Activated CD8-positive, alpha-beta memory T cell treated with anti-CD3 and anti-CD28 coated beads, Interleukin-2, amount 50 U/mL, for 48 hours (primary cell): ENCODE measurements around the gene ZPLD1.

Source experiments
- DNase-seq: peaks from one replicate; pipeline ENCODE4 v3.0.0-alpha.2; 2020

Gene ZPLD1

DNA sequence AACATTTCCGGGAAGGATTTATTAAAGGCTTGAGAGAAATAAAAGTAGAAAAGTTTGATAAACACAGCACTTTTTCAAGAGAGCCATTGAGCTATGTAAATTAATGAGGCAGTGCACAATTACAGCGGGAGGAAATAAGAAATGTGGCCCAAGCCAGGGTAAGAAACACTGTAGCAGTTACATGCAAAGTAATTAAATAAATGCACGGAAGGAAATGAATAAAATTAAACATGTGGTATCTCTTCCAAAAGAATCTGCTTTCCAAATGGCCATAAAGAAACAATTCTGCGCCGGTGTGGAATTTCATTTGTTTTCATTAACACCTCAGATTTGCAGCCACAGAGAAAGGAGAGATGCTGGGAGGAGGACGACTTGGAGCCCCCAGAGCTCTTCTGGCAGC lies 35.3 kb downstream of the ZPLD1 start:
- no peak for DNase-seq

DNA sequence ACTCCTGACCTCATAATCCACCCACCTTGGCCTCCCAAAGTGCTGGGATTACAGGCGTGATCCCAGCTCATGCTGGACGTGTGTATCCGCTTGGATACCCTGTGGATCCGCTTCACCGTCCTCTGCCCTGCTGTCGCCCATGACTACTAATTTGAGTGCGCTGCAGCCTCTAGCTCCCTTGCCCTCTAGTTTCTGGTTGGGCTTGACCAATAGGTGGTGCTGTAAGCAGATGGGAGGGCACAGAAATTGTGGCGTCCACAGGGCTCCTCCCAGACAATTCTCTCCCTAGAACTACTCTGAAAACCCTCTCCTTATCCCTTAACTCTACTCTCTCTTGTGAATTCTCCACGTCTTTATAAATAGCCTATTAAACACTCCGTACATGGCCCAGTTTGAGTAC lies 36.2 kb downstream of the ZPLD1 start:
- no peak for DNase-seq

DNA sequence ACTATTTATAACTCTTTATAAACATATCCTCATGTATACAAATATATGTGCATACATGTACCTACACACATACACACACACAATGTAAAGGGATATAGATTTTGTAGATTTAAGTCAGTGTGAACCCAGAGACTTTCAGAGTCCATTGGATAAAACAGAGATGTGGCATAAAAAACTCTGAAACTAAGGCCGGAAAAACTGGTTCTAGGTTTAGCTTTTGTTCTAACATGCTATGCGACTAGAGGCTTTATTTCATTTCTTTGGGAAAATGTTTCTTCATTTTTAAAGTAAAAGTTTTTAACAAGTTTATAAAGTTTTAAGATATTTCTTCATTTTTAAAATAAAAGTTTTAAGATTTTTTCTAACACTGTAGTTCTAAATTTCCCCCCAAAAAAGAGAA lies 36.7 kb downstream of the ZPLD1 start:
- DNase-seq: no peak

DNA sequence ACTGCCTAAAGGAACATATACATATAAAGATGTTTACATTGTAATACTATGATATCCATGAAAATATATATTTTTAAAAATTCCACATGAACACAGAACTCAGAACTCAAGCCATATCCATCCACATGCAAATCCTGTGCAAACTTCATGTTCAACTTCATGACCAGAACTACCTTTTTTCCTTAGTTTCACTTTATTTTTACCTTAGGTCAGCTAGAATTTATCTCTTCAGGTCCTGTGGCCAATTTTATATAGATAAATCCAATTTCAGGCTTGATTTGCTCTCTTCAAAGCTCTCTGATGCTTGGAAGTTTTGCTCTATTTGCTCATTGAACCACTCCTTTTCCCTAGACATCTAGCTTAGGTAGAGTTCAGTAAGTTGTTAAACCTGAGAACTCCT lies 38.8 kb downstream of the ZPLD1 start:
- DNase-seq: no peak

DNA sequence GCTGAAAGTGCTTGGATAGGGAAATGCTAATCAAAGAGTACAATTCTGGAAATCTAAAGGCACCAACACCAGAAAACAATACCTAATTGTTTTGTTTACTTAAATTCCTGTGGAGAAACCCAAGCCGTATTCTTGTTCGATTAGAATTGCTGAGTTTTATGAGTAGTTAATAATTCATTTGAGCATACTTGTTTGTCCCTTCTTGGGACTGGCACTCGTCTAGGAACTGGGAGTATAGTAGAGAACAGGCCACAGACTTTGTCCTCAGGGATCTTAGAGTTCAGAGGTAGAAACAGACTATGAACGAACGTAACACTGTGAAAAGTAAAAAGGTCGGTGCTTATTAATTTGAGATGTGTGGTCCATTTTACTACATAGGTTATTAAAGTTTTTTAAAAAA lies 39.4 kb downstream of the ZPLD1 start:
- no peak for DNase-seq

DNA sequence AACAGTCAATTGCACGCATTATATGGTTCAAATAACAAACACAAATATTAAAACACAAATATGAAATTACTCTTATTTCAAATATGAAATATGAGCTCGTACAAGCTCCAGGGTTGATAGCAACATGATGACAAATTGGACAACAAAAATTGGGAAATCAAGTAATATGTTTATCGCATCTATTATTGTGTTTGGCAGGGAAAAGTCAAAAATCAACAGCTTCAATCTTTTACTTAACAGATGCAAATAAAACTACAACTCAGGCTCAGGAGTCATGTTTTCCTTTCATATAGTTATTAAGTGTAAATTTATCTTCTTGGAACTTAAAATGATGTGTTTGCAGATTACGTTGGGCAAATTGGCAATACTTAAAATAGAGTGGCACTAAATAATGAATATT lies 41.4 kb downstream of the ZPLD1 start:
- no peak for DNase-seq

DNA sequence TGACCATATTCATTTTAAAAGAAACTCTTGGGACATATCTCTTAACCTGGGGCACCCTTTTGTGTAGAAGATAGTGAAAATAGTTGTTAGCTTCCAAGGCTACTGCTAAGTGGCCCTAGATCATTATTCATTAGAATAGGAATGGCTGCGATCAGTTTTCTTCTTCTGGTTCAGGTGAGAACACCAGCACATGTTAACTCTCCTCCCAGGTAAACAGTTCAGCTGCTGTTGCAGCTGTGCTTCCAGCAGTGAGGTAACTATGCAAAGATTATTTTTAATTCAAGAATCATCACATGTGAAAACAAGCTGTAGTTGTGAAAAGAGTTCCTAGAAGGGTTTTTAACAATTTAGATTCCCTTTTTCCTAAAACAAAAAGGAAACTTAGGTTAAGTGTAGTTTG lies 43.3 kb downstream of the ZPLD1 start:
- no peak for DNase-seq

DNA sequence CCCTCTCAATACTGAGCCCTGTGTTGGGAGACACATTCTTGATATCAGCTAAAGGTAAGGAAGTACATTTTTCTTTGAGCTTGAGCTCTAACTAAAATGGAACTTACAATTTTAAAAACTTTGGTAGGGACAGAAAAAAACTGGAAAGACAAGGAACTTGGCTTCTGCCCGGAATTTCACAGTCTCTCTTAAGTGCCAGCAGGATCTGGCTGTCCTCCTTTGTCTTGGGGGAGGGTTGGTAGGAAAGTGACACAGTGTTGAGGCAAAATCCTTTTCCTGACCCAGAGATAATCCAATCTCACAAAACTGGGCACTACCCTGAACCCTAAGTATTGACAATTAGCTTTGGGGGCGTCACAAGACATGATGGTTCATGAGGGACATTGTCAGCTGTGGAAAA lies 45.3 kb downstream of the ZPLD1 start:
- DNase-seq: no peak

DNA sequence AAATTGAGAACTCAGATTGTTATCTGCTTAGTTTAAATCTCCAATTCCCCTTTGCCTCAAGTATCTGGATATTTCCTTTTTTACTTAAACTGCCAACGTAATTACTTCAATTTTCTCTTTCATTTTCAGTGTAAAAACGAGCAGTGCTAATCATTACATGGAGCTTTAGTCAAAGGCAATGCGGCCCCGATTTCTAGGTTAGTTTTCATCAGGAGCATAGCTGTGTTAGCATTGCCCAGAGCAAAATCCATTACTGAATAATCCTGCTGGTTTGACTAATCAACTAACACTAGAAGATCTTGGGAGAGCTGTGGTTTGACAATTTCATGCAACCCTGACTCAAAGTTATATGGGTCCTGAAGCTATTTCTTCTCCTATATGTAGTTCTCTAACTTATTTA lies 46.2 kb downstream of the ZPLD1 start:
- DNase-seq: no peak

DNA sequence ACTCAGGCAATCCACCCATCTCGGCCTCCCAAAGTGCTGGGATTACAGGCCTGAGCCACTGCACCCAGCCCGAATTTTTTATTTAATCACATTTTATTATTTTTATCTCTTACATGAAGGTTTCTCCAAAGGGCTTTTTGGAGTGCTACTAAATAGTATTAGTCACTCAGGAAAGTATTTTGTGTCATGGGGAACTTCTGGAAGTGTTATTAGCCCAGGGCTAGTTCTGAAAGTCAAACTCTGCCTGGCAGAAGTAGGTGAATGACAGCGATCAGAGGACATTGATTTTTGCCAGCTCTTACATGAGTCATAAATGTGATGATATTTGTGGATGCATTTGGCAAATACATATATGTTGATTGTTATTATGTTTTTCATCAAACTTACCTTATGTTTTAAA lies 48.7 kb downstream of the ZPLD1 start:
- no peak for DNase-seq

DNA sequence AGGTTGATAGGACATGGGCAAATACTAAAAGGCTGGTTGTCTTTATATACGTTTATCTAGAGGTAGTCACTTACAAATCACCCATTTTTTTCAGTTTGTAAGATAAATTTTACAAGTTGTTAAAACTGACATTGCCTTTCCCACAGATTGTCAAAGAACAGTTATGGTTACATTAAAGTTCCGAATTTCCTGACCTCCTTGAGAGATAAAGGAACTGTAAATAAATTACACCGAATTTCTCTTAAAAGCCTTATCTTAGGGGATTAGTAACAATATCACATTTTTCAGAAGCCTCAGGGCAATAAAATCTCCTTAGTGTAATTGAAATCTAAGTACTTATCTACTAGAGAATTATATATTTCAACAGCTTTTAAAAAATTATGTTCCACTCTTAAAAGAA lies 49.5 kb downstream of the ZPLD1 start:
- no peak for DNase-seq

DNA sequence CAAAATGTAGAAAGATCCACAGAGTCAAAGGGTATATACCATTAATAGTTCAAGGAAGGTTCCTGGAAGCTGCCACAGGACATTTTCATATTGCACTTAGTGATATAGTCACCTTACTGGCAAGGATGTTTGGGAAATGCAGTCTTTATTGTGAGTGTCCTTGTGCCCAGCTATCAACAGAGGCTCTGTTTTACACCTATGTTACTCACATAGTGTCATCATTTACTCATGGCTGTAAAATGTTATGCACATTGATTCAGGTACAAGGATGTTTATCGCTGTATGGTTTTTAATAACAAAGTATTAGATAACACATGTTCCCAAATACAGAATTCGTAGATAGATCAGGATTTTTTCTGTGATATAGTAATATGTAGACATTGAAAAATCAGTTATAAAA lies 50.9 kb downstream of the ZPLD1 start:
- DNase-seq: no peak

DNA sequence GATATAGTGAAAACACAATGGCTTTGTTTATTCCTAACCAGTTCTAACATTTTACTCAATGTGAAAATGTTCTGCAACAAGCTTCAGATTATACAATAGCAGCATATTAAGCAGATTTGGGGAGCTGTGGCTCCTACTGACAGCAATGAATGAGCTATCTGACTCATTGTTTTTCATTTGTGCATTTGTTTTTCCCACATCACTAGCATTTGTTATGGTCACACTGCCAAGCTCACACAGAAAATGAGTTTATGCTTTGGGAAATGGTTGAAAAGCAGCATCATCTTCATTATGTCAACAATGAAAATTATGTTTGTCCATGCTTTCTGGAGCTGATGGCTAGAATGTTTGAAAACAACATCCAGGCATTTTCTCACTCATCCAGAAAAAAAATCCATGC lies 53.5 kb downstream of the ZPLD1 start:
- DNase-seq: no peak

DNA sequence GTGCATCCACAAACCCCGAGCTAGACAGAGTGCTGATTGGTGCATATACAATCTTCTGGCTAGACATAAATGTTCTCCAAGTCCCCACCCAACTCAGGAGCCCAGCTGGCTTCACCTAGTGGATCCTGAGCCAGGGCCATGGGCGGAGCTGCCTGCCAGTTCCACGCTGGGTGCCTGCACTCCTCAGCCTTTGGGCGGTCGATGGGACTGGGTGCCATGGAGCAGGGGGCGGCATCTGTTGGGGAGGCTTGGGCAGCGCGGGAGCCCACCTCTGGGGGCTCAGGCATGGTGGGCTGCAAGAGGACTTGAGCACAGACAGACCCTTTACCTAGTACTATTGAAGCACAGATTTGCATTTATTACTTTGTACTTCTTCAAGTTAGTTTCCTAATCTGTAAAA lies 57.5 kb downstream of the ZPLD1 start:
- no peak for DNase-seq

DNA sequence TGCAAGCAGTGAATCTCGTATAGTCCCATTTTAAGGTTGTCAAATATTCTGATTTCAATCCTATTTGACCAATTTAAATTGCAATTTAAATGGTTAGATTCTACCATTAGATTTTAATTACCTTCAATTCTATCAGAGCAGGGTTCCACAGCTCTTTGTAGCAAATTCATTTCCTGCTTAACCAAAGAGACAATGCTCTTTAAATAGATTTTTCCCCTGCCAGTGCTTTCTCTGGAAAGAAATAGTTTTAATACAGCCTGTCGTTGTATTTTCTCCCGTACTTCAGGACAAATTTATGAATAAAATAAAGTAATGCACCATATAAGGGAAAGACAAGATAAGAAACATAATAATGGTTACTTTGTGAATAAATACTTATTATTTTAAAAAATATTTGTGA lies 62.8 kb downstream of the ZPLD1 start:
- DNase-seq: no peak

DNA sequence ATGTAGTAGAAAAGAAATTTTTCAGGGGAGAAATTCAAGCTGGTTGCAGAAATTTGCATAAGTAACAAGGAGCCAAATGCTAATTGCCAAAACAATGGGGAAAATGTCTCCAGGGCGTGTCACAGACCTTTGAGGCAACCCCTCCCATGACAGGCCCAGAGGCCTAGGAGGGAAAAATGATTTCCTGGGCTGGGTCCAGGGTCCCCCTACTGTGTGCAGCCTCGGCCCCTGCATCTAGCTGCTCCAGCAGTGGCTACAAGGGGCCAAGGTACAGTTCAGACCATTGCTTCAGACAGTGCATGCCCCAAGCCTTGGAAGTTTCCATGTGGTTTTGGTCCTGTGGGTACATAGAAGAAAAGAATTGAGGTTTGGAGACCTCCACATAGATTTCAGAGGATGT lies 70.7 kb downstream of the ZPLD1 start:
- DNase-seq: no peak

DNA sequence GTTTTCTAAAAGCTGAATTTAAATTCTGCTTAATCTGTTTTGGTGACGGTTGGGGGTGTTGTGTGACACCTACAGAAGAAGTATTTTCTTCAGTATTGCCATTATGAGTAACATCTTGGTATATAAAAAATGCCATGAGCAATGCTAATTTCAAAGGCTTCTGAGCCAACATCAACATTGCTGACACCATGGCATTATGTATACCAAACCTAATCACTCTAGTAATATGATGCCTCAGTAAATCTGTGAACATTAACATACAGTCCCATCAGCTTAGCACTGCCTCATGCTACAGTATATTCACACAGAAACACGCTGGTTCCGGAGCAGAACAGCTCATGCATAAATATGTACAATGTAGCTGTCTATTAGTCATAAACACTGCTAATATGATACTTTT lies 75.8 kb downstream of the ZPLD1 start:
- DNase-seq: no peak

DNA sequence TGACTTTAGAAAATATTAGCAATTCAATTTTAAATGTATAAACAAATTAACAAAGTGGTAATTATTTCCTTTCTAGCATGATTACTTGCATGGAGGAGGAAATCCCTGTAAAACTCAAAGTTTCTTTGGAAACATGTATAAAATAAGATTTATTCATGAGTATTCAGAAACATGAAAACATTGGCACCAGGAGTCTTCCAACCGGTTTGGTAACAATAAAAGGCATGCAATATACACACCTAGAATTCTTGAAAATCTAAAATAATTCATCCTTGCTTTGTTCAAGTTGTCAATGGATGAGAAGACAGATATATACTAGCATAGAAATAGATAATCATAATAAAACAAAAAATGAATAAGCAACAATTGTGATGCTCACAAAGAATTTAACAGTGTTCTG lies 76.4 kb downstream of the ZPLD1 start:
- DNase-seq: no peak

DNA sequence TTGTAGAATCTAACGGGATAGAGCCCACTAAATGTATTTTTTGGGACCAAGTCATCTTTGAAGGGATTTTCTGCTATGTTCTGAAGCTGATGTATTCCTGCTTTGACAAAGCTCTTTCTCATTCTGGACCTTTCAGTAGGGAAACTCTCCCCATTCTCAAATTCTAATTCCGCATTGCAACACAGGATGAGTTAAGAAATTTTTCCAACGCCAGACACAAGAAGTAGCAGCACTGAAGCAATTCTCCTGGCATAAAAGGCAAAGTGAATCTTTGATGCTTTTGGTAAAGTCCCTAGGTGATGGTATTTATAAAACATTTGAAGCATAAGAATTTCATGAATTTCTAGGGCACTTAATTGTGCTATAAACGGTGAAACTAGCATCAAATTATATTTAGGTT lies 76.8 kb downstream of the ZPLD1 start:
- no peak for DNase-seq

DNA sequence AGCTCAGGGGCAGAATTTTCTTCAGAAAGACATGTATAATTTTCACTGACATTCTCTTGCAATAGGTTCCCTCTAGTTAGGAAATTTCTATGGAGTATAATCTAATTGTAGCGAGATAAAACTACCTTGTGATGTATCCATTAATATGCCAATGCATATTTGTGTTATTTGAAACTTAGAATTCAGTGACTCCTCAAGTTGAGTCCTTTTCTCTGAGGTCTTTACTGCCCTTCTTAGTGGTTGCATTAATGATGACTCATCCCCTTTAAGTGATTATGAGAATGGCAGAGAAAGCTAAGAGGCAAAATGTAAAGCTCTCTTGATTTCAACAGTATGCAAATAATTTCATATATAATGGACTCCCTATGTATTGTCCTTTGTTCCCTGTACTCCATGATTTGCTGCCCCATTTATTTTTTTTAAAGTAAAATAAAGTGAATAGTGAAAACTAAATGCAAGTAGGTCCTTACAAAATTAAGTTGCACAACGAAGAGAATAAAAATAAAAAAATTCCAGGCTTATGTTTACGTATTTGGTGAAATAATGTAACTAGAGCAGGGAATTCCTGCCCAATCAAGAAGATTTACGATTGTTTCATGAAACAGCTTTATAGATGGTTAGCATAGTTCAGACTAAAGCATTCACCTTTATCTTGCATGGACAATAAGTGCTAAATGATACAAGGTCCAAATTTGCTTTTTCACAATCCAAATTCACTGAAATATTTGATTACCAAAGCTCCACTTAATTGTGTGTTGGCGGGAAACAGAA lies 78.1 kb downstream of the ZPLD1 start:
- DNase-seq: no peak

DNA sequence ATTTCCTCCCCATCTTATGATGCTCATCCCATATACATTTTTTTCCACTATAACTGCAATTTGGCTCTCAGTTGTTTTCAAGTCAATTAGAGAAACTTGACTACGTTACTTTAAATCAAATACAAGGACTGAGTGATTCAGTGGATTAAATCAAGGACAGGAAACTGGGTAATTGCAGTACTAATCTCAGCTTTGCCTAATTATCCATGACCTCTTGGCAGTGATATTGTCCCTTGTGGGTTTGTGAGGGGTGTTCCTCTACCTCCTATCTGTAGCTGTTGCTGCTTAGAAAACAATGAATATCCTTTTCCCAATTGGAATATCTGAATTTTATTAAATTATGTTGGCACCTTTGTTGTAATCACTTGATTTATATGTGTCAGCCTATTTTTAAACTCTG lies 79.4 kb downstream of the ZPLD1 start:
- no peak for DNase-seq

DNA sequence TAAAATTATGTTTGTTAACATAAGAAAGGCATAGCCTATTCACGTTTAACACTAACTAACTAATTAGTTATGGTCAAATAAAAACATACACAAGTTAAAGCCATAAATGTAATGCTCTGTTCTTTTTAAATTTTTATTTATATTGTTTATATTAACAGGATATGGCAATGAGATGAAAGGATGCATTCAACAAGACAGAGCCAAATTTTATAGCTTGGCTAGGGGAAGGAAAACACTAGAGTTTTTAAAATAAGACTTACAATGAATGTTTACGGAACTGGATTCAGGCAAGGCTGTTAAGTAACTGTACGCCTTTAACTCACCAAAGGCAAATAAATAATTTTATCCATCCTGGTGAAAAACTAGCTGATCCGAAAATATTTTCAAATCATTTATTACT lies 86.4 kb downstream of the ZPLD1 start:
- DNase-seq: no peak

DNA sequence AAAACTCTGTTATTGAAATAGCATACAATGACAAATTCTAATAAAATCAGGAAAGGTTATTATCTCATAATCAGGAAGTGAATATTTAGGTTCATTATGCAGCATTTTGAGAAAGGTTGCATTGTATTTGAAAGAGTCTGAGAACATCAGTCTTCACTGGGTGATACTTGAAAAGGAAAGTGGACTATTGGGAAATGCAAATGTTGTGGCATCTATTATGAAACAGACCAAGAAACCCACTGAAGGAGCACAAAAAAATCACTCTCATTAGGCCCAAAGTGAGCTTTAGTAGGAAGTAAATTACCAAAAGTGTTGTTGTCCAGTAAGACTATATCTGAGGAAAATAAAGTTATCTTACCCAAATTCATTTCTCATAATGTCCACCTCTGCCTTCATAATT lies 90.8 kb downstream of the ZPLD1 start:
- DNase-seq: no peak

DNA sequence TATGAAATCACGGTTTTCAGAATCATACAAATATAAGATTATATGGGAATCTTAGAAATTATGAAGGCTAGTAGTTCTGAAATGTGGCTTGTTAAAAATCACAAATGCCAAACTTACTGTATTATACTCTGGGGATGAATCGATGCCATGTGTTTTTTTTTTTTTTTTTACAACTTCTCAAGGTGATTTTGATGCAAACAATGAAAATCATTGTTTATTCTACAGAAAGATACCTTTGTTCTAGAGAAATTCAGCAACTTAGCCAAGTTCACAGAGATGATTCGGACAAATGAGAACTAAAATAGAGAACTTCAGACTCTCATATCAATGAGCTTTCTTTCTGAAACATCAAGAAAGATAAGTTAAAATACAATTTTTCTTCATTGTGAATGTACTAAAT lies 92.0 kb downstream of the ZPLD1 start:
- no peak for DNase-seq

DNA sequence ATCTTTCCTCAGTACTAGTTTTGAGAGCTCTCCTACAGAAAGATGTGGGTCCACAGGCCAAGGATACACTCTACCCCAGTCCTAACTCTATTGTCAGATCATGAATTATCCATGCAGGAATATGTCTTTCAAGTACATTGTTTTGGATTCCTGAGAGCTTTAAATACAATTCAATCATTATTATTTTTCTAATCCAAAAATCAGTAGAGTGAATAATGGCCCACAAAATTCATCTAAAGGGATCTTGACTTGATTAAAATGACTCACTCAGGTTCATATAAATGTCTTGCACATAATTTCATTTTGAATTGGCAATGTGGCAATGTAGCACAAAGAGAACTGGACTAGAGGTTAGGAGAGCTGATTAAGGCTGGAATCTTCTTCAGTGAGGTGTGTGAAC lies 93.9 kb downstream of the ZPLD1 start:
- DNase-seq: no peak
